ENCODE results near the gene GSK3A. TPM values are rescaled to one million over a fixed set of nuclear protein-coding genes. Genes with fewer than 3 reads are reported as not detected.

The GSK3A gene
- total and polyA plus RNA-seq, 9 of the 15 experiments (the other 6 are each of a cell fraction or from before 2014, with no cell fraction given) = 0.62 to 90.7 (median 33.3) TPM

DNA sequence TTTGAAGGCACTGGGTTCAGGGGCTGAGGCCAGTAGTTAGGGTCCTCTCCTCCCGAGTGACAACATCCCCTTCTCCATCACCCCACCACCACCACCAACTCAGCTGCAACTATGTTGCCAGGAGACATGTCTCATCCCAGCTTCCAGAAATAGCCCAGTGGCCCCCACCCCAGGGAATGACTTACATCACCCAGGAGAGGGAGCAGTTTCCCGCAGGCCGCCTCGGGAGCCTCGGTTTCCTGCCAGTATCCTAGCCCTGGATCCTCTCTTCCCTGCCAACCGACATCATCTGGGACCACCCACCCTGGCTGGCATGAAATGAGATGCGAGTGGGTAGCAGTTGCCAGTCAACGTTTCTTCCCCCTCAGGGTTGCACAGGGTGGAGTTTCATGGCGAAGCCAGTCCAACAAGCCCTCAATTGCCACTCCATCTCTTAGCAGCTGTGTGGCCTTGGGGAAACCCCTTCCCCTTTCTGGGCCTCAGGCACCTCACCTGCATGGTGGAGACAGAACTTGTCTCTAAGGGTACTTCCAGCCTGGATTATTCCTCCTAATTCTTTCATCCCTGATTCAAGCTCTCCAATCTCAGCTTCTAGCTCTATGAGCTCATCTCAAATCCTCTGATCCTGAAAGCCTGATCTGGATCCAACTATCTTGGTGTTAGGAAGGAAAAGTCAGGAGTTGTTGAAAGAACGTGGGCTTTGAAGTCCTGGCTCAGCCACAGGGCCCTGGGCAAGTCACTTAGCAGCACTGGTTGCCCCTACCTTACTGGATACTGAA is 3.9 kb upstream of the GSK3A start (continued):
- TF ChIP-seq STAT6 (CRISPR knock-in tag; IDR thresholded peaks at IDR 0.05) (no peak), ZNF644 (tag; IDR thresholded peaks at IDR 0.05; ENCODE audit: low read depth) (no peak), SUPT5H (IDR thresholded peaks at IDR 0.05) (peak; percentile 43; the same call in 1 of the 2 replicates), RHOXF2B (CRISPR knock-in tag; conservative IDR thresholded peaks at IDR 0.05) (no peak), NFIX (CRISPR knock-in tag; IDR thresholded peaks at IDR 0.05; ENCODE audit: low read depth) (no peak), CREM (IDR thresholded peaks at IDR 0.05; ENCODE audit: low read depth) (no peak), SPI1 (IDR thresholded peaks at IDR 0.05; ENCODE audit: borderline replicate concordance, low read depth, low read length) (no peak), SMARCB1 (IDR thresholded peaks at IDR 0.05; ENCODE audit: insufficient read length, low read depth) (no peak), SP1 (CRISPR knock-in tag; IDR thresholded peaks at IDR 0.05) (no peak), HDAC8 (tag; IDR thresholded peaks at IDR 0.05) (no peak), TSC22D4 (tag; IDR thresholded peaks at IDR 0.05) (no peak), ZNF143 (CRISPR knock-in tag; IDR thresholded peaks at IDR 0.05) (no peak; the same call in 1 of the 2 replicates), U2AF2 (optimal IDR thresholded peaks at IDR 0.05; ENCODE audit: low read depth, low read length) (no peak), MBD2 (IDR thresholded peaks at IDR 0.05; ENCODE audit: borderline replicate concordance, low read depth) (no peak), DDX20 (tag; IDR thresholded peaks at IDR 0.05; ENCODE audit: low read depth) (no peak), ZKSCAN1 (IDR thresholded peaks at IDR 0.05; ENCODE audit: low read depth, low read length) (no peak), RFX1 (IDR thresholded peaks at IDR 0.05) (peak; percentile 77), RFX5 (IDR thresholded peaks at IDR 0.05; ENCODE audit: low read depth, low read length) (no peak)
- TF ChIP-seq, protein P1, sequence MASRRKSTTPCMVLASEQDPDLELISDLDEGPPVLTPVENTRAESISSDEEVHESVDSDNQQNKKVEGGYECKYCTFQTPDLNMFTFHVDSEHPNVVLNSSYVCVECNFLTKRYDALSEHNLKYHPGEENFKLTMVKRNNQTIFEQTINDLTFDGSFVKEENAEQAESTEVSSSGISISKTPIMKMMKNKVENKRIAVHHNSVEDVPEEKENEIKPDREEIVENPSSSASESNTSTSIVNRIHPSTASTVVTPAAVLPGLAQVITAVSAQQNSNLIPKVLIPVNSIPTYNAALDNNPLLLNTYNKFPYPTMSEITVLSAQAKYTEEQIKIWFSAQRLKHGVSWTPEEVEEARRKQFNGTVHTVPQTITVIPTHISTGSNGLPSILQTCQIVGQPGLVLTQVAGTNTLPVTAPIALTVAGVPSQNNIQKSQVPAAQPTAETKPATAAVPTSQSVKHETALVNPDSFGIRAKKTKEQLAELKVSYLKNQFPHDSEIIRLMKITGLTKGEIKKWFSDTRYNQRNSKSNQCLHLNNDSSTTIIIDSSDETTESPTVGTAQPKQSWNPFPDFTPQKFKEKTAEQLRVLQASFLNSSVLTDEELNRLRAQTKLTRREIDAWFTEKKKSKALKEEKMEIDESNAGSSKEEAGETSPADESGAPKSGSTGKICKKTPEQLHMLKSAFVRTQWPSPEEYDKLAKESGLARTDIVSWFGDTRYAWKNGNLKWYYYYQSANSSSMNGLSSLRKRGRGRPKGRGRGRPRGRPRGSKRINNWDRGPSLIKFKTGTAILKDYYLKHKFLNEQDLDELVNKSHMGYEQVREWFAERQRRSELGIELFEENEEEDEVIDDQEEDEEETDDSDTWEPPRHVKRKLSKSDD (conservative IDR thresholded peaks at IDR 0.05; ENCODE audit: low read length) = no peak
- TF ChIP-seq, protein P2, sequence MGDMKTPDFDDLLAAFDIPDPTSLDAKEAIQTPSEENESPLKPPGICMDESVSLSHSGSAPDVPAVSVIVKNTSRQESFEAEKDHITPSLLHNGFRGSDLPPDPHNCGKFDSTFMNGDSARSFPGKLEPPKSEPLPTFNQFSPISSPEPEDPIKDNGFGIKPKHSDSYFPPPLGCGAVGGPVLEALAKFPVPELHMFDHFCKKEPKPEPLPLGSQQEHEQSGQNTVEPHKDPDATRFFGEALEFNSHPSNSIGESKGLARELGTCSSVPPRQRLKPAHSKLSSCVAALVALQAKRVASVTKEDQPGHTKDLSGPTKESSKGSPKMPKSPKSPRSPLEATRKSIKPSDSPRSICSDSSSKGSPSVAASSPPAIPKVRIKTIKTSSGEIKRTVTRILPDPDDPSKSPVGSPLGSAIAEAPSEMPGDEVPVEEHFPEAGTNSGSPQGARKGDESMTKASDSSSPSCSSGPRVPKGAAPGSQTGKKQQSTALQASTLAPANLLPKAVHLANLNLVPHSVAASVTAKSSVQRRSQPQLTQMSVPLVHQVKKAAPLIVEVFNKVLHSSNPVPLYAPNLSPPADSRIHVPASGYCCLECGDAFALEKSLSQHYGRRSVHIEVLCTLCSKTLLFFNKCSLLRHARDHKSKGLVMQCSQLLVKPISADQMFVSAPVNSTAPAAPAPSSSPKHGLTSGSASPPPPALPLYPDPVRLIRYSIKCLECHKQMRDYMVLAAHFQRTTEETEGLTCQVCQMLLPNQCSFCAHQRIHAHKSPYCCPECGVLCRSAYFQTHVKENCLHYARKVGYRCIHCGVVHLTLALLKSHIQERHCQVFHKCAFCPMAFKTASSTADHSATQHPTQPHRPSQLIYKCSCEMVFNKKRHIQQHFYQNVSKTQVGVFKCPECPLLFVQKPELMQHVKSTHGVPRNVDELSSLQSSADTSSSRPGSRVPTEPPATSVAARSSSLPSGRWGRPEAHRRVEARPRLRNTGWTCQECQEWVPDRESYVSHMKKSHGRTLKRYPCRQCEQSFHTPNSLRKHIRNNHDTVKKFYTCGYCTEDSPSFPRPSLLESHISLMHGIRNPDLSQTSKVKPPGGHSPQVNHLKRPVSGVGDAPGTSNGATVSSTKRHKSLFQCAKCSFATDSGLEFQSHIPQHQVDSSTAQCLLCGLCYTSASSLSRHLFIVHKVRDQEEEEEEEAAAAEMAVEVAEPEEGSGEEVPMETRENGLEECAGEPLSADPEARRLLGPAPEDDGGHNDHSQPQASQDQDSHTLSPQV (IDR thresholded peaks at IDR 0.05) = no peak
